Neutrophil (primary cell): ENCODE results near the gene SPIN1.

ENCODE experiments used
- H3K27ac ChIP-seq: fragments of 200-600 bp; sonication (generic); 2 replicates; pipeline ENCODE4 v1.5.1; 2016; ENCODE audit warnings: mild to moderate bottlenecking, moderate library complexity
- H3K27me3 ChIP-seq: fragments of 200-600 bp; sonication (generic); 2 replicates; pipeline ENCODE4 v1.6.0; 2016; ENCODE audit warnings: mild to moderate bottlenecking
- H3K36me3 ChIP-seq: fragments of 200-600 bp; sonication (generic); 2 replicates; pipeline ENCODE4 v1.5.1; 2017
- H3K4me1 ChIP-seq, 2 experiments: fragments of 200-600 bp in 1 of 2; sonication (generic) in 1 of 2; 1 replicate in 1 of 2; 2 replicates in 1 of 2; pipeline versions ENCODE4 v1.5.1 to v1.6.1; 2013 to 2016; ENCODE audit warnings: low read depth in 1 of 2, low read length in 1 of 2, mild to moderate bottlenecking in 1 of 2, moderate library complexity in 1 of 2; ENCODE audit not compliant: control insufficient read depth in 1 of 2, insufficient read depth in 1 of 2
- H3K4me3 ChIP-seq, 2 experiments: fragments of 200-600 bp in 1 of 2; sonication (generic) in 1 of 2; 1 replicate in 1 of 2; 2 replicates in 1 of 2; pipeline ENCODE4 v1.5.1; 2013 to 2016; ENCODE audit warnings: low read depth in 1 of 2, low read length in 1 of 2, mild to moderate bottlenecking in 1 of 2, moderate library complexity in 1 of 2
- H3K9me3 ChIP-seq: fragments of 200-600 bp; sonication (generic); 2 replicates; pipeline ENCODE4 v1.5.1; 2016
- TF ChIP-seq, protein P1 (sequence below): fragments of 200-600 bp; sonication (generic); IDR thresholded peaks from 2 replicates; pipeline ENCODE4 v1.5.1; 2016; ENCODE audit warnings: antibody characterized with exemption

SPIN1 gene

DNA sequence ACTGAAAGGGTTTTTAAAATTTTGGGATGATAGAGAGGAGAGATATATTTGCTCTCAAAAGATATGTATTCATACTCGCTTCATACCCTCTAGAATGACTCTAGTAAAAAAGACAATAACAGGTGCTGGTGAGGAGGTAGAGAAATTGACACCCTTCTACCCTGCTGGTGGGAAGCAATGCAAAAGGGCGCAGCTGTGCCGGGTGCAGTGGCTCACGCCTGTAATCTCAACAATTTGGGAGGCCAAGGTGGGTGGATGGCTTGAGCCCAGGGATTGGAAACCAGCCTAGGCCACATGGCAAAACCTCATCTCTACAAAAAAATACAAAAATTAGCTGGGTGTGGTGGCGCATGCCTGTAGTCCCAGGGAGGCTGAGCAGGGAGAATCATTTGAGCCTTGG, 112.8 kb downstream of the SPIN1 start:
- Histone ChIP-seq H3K4me1 (no peaks in the 10 kb centered on the region), H3K36me3 (no peaks in the 10 kb centered on the region), H3K4me3 (no peak overlapping the region), H3K9me3 (no peaks in the 10 kb centered on the region), H3K27me3 (no peaks in the 10 kb centered on the region), H3K27ac (no peak overlapping the region)
- TF ChIP-seq, protein P1, sequence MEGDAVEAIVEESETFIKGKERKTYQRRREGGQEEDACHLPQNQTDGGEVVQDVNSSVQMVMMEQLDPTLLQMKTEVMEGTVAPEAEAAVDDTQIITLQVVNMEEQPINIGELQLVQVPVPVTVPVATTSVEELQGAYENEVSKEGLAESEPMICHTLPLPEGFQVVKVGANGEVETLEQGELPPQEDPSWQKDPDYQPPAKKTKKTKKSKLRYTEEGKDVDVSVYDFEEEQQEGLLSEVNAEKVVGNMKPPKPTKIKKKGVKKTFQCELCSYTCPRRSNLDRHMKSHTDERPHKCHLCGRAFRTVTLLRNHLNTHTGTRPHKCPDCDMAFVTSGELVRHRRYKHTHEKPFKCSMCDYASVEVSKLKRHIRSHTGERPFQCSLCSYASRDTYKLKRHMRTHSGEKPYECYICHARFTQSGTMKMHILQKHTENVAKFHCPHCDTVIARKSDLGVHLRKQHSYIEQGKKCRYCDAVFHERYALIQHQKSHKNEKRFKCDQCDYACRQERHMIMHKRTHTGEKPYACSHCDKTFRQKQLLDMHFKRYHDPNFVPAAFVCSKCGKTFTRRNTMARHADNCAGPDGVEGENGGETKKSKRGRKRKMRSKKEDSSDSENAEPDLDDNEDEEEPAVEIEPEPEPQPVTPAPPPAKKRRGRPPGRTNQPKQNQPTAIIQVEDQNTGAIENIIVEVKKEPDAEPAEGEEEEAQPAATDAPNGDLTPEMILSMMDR: no peak

DNA sequence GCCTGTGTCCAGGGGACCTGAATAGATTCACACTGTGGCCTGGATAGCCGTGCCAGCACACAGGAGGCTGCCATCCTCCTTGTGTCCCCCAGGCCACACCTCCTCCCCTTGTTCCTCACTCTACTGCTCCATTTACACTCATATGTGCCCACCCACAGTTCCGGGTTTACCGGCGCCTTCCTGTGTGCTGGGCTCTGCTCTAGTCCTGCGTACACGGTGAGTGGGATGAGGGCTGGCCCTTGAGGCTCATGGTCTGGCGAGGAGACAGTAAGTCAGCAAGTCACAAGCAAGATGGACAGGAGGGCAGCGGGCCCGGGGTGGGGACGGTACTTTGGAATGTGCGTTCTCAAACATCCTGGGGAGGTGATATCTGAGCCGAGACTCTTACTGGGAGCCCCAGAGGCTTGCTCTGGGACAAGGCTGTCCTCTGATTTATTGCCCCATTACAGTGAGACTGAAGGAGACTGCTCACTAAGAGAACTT, 114.3 kb downstream of the SPIN1 start:
- Histone ChIP-seq H3K4me3 (no peak overlapping the region), H3K27me3 (no peaks in the 10 kb centered on the region), H3K36me3 (no peaks in the 10 kb centered on the region), H3K4me1 (no peaks in the 10 kb centered on the region), H3K9me3 (no peaks in the 10 kb centered on the region), H3K27ac (no peak overlapping the region)
- TF ChIP-seq, protein P1: no peak

DNA sequence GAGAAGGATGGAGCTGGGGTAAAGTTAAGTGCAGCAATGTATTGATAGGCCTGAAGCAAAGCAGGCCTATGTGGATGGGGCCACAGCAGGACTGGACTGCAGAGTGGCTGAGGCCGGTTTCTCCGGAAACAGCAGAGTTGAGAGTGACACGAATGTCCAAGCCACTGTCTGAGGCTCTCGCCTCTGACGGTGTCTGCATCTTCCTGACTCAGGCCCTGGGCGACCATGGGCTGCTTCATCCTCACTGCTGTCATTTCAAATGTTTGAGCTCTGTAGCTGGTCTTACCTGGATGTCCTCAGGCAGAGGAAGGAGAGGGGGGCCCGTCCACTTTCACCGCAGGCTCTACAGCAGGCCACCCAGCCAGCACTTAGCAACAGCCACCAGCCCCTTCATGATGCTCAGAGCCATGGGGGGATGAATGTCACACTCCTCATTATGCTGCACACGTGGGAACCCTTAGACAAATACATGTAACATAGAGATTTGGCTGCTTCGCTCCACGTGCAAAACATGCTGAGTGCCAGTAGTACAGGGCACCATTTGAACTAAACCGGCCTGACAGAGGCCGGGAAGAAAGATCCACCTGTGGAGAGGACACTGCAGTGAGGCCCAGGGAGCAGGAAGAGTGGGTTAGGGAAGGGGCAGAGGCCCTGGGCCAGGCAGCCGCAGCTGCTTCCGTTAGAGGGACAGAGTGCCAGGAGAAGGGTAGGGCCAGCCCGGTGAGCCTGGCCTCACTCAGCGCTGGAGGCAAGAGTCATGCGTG, 115.0 kb downstream of the SPIN1 start:
- Histone ChIP-seq H3K4me1 (no peaks in the 10 kb centered on the region), H3K27ac (no peak overlapping the region), H3K27me3 (no peaks in the 10 kb centered on the region), H3K9me3 (no peaks in the 10 kb centered on the region), H3K36me3 (no peaks in the 10 kb centered on the region), H3K4me3 (no peak overlapping the region)
- TF ChIP-seq, protein P1: no peak

- H3K4me3 ChIP-seq: no peak overlapping the region
- no peaks in the 10 kb centered on the region for H3K4me1 ChIP-seq
- H3K27ac ChIP-seq: no peak overlapping the region
- H3K36me3 ChIP-seq: no peaks in the 10 kb centered on the region
- H3K9me3 ChIP-seq: no peaks in the 10 kb centered on the region
- H3K27me3 ChIP-seq: no peaks in the 10 kb centered on the region
- TF ChIP-seq, protein P1: no peak
Measured at GRCh38 chr9:88503845-88504764, 115.9 kb downstream of the SPIN1 start.

GRCh38 chr9:88508326-88508725, 120.1 kb downstream of the SPIN1 start:
- H3K36me3 ChIP-seq: no peaks in the 10 kb centered on the region
- H3K9me3 ChIP-seq: no peaks in the 10 kb centered on the region
- TF ChIP-seq, protein P1: no peak
- H3K27me3 ChIP-seq: no peaks in the 10 kb centered on the region
- no peaks in the 10 kb centered on the region for H3K4me1 ChIP-seq
- H3K4me3 ChIP-seq: no peak overlapping the region
- H3K27ac ChIP-seq: no peak overlapping the region
